GM21367 (cell line): Measurements from ENCODE around the gene ANKFN1.
"Not testable (repeated sequence)": the region's sequence is repeated elsewhere in the genome, so short reads cannot be mapped to it uniquely, and the experiment has no call there.

ENCODE experiments used
- ATAC-seq: cut with Tn5 transposase; IDR thresholded peaks from one replicate; pipeline ENCODE4 v1.9.1; 2021; ENCODE audit not compliant: unreplicated experiment

The ANKFN1 gene

DNA sequence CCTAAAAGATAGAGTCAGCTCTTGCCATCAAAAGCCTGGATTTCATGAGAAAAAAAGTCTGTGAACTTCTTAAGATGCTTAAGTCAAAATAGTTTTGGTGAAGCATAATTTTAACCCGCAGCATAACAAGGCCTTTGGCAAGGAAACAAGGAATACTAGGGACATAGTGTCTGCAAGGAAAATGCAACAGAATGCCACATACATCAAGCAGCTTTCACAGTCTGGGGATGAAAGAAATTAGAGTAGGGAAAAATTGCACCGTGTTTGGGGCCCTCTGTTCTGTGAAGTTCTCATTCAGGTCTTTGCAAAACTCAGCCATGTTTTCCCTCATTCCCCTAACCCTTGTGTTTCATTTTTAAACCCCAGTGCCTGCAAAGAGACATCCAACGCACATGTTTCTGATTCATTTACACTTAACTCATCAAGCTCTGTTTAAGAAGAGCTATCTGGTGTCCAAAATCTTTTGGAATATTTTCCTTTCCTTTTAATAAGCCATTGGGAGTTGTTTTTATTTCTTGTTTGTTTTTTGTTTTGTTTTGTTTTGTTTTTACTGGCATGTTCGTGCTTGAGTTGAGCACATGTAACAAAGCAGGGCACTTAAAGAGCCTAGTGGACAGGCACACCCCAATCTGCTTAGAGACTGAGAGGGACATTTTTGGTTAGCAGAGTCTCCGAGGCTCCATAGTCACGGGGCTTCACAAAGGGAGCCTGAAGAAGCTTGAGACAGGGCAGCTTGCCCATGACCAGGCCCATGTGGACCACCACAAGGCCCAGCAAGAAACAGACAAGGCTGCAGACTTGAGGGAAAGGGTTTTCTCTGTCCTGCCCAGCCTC is 116.5 kb downstream of the ANKFN1 start:
- ATAC-seq: no peak

DNA sequence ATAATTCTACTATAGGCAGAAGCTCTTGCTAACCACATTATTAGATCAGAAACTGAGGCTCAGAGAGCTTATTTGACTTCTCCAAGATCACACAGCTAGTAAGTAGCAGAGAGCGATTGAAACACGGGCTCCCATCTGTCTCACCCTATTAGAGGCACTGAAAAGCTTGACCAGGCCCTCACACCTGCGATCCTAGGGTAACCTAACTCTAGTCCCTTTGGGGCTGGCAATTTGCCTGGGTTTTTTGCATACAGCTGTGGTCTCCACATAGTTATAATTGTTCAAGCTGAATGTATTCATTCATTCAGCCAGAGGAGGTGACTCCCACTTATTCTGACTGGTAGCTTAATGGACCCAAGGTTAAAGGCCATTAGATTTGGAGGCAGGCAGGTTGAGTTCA is 121.2 kb downstream of the ANKFN1 start:
- ATAC-seq: no peak

DNA sequence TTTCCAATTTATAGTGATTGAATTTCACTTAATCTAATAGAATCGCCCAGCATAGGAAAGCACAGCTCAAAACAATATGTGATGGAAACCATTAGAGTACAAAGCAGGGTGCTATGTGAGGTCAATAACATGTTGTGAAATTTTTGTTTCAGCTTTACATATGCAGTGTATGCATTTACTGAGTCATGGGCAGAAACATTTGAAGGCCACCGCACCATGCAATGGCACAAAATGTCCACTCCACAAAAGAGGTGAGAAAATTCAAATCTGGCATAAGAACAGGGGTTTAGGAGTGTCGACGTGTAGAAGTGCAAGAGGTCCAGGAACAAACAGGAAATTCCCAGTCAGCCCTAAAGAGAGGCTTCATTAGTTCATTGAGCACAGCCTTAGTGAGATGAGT is 131.2 kb downstream of the ANKFN1 start:
- no peak for ATAC-seq

DNA sequence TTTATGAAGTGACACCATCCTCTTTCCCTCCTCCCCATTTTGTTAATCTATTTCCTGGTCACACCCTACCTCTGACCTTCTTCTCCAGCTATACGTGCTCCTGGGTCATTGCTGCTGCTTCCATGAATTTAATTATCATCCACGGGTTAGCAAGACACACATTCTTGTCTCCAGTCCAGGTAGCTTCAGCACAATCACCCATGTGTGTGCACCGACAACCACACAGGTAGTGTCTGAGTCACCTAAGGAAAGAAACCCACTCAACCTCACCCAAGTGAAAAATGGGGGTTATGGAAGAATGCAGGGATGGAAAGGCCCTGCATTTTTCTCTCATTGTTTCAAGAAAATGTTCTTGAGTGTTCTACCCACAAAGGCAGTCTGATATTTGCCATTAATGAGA is 135.5 kb downstream of the ANKFN1 start:
- not testable (repeated sequence) for ATAC-seq

DNA sequence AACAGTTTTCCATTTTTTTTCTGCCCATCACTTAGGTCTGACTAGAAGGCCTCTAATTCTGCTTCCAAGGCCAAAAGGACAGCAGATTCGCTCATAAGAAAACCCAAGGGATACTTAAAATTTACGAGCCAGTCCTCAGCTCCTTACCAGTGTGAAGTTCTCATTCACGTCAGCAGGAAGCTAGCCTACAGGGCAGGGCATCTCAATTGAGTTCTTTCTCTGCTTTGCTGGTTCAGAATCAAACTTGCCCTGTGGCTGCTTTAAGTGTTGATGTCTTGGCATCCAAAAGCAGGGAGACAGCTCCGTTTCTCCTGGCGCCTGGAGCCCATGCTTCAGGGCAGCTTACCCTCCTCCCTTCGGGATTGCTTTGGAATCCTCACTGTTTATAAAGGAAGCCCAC is 136.0 kb downstream of the ANKFN1 start:
- ATAC-seq: no peak

DNA sequence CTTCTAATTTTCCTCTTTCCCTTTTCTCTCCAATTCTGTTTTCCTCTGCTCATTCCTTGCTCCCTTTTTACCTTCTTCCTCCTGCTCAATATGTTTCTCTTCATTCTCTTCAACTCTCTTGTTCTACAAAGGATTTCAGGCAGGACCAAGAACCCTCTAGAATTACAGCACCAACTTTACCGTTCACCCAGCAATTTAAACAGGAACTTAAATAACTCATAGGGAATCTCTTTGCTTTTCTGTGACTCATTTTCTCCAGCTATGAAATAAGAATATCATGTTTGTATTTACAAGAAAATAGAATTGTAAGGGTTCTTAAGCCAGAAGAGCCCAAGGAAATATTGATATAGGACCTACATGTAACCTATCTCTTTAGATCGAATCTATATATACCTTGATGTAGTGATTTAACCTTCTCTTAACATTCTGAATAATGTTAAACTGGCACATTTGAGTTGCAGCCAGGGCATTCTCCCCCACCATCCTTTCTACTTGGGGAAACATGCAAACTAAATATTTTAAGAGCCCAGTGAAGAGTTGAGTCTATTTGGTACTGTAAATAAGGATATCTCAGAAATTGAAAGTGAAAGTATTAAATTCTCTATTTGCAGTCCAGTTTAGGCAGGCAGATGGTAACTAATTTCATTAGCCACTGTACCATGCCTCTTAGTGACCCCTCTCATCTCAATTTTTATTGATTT is 137.0 kb downstream of the ANKFN1 start:
- no peak for ATAC-seq

DNA sequence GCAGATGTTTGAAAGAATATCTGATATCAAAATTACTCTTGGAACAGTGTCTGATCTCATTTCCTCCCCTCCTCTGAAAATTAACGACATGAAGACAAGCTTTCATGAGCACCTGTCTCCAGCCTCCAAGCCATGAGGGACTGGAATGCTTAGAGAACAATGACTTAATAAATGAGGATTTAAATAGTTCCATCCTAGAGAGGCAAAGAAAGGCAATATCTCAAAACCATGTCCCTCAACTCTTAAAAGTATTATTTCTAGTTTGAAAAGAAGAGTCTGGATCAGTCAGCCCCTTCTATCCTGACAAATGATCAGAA is 137.5 kb downstream of the ANKFN1 start:
- no peak for ATAC-seq

DNA sequence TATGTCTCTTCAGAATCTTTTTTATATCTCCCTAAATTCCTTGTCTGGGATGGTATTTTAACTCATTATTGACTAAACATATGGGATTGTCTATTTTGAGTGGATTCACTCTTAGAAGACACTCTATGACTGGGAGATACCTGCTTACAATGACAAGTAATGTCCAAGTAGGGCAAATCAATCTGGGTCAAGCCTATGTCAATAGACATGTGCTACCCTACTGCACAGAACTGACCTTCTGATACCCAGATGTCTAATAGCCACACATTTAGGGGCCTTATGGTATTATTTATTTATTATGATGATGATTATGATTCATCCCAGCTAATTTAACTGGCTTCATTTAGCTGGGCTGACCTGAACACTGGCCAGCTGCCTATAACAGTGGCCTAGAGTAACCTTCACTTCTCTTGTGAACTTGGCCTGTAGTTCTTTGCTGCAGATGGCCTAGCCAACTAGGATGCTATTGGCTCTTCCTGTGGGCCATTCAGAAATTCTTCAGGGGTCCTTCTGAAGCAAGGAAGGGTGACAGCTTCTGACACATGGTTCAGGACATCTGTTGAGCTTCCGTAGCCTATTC is 138.0 kb downstream of the ANKFN1 start:
- ATAC-seq: no peak

DNA sequence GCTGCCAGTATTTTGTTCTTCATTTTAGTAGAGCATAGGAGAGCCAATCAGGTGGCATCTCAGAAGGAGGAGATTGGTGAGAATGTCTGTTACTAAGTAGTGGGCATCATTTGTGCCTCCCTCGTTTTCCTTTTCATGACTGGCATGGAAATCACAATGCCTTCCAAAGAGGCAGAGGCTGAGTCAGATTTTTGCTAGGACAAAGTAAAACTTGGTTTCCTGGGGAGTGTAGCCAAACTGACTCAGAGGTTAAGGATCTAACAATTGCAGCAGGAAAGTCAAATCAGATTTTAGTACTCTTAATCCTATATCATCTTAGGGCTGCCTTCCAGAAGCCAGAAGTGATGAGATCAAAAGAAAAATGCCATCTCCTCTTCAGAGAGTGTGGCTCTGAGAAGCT is 138.7 kb downstream of the ANKFN1 start:
- no peak for ATAC-seq

DNA sequence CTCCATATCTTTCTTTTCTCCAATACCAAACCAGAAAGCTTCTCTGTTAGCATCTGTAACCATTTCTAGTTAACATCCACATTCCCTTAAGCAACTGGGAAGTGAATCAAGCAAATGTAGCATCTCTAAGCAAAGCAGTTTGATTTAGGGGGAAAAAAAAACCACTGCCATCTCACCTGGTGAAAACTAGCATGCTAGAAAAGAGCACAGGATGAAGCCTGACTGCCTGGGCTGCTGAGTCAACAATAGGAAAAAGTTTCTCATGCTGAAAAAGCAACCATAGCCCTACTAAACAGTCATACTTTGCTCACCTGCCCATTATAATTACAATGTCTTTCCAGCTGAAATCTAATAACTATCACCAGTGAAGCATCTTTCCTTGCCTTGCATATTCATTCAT is 139.3 kb downstream of the ANKFN1 start:
- no peak for ATAC-seq

DNA sequence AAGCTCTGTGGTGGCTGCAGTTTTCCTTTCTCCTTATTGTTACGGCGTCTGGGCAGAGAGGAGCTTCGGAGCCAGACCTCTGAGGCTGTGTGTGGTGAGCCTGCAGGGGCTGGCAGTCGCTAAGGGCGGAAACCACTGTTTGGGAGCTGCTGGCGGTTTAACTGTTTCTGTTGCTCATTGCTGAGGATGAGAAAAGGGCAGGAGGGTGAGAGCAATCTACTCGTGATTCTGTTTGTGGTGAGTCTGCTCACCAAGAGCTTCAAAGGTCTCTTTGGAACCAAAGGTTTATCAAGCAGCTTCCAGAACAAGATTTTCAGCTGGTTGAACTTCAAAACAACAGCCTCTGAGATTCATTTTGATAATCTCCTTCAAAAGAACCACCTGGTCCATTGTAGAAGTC is 143.9 kb downstream of the ANKFN1 start:
- no peak for ATAC-seq

DNA sequence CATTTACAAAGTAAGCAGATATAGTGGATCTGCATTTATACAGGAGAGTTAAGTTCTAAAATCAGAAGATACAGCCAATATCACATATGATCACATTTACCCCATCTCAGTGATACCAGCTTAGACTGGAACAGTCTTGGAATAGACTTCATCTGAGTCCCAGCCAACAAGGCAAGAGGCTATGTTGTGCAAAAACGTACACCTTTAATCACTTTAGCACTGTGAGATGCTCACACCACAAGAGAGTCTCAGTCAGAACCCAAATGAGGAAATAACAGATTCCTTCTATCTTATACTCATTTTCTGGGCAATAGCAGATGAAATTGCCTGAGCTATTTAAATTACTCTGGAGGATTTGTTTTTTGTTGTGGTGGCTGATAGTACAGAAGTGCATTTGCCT is 145.6 kb downstream of the ANKFN1 start:
- no peak for ATAC-seq

DNA sequence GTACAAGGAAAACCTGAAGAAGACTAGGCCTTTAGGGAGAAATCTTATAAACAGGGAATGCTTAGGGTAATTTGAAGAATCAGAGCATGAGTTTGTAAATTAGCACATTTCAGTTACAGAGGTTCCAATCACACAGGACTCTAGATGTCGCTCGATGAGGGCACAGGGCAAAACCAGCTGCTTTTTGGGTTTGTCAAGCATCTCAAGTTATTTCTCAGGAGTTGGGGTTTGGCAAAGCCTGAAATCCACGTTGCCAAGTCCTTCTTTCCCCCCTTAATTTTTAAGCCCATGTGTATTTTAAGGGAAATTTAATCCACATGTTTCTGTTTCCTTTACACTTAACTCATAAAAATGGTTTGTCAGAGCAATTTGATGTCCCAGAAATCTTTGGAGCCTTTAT is 146.9 kb downstream of the ANKFN1 start:
- ATAC-seq: no peak

DNA sequence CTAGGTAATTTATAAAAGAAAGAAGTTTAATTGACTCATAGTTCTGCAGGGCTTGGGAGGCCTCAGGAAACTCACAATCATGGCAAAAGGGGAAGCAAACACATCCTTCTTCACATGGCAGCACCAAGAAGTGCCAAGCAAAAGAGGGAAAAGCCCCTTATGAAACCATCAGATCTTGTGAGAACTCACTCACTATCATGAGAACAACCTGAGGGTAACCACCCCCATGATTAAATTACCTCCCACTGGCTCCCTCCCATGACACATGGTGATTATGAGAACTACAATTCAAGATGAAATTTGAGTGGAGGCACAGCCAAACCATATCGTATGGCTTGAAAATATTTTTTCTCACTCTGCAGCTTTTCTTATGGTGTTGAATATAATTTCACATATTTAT is 151.7 kb downstream of the ANKFN1 start:
- ATAC-seq: no peak

DNA sequence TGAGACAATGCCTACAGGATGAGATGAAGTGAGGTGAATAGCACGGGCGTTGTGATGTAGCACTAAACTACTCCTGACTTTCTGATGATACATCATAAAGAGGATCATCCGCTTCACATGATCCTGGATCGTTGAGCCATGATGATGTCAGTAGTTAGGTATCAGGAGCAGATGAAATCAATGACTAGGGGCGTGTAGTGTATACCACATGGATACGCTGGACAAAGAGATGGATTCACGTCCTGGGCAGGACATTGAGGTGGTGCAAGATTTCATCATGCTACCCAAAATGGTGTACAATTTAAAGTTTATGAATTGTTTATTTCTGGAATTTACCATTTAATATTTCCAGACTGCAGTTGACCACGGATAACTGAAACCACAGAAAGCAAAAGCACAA is 156.6 kb downstream of the ANKFN1 start:
- ATAC-seq: no peak

DNA sequence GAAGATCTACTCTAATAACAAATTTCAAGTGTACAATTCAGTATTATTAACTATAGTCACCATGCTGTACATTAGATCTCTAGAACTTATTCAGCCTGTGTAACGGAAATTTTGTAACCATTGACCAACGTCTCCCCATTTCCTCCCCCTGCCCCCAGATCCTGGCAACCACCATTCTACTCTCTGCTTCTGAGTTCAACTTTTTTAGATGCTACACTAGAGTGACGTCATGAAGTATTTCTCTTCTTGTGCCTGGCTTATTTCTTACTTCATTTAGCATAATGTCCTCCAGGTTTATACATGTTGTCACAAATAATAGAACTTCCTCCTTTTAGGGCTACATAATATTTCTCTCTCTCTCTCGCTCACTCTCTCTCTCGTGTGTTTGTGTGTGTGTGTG is 157.5 kb downstream of the ANKFN1 start:
- no peak for ATAC-seq

DNA sequence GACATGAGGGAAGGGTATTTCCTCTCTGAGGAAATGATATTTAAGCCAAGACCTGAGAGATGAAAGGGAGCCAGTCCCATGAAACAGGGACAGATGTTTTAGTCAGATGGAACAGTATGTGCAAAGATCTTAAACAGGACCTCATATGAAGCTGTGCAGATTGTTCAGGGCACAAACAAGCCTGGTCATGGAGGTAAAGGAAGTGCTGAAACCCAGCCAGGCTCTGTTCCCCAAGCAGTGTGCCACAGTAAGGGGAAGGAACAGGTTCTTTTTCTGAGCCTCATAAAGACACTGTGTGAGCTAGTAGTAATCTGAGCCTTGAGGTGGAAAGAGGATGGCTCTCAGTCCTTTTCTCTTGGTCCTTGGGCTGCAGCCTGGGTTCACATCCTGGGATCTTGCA is 159.9 kb downstream of the ANKFN1 start:
- no peak for ATAC-seq

DNA sequence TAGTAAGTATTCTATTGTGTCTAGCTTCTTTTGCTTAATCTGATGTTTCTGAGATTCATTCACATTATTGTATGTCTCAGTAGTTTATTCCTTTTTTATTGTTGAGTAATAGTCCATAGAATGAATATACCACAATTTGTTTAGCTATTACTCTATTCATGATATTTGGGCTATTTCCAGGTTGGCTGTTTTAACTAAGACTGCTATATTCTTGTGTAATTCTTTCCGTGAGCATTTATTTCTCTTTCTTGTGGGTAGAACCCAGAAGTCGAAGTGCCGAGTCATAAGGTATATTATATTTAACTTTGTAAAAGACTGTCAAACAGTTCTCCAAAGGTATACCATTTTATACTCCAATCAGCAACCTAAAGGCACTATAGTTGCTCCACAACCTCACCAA is 160.8 kb downstream of the ANKFN1 start:
- ATAC-seq: no peak

DNA sequence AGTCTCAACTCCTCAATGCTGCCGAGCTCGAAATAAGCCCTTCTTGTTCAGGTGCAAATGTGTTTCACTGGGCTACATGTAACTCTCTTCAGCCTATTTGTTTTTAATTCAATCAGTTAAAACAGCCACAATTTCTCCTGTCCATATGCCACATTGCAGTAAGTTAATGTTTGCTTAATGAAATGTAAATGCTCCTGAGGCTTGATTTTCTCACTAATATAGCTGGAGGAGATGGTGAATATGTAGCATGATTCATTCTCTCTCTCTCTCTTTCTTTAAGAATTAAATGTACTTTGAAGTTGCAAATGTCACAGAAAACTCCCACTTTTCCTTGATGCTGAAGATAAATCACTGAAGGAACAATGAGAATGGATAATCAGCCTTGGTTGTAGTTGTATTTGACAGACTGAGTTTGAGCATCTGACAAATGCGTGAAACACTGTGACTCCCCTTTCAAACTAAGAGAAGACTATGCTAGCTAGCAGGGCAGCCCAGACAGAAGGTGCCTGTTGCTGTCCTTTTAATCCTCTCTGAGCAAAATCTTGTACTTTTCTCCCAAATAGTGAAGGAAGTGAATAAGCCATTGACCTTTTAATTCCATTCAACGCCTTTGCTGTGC is 161.8 kb downstream of the ANKFN1 start:
- ATAC-seq: no peak

DNA sequence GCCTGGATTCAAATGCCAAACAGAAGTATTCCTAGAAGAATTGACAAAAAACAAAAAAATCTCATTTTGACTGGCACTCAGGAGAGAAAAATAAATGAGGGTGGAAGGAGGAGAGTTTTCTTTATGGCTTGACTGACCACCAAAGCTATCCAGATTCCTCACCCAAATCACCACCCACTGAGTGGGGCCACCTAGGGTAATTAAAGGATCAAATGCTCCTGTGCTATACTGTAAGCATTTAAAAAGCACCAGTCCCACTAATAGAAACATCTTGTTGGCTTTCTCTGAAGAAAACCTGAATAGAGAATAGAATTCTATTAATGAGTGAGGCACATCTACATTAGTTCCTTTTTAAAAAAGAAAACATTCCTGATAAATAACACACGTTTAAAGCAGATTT is 163.3 kb downstream of the ANKFN1 start:
- no peak for ATAC-seq

DNA sequence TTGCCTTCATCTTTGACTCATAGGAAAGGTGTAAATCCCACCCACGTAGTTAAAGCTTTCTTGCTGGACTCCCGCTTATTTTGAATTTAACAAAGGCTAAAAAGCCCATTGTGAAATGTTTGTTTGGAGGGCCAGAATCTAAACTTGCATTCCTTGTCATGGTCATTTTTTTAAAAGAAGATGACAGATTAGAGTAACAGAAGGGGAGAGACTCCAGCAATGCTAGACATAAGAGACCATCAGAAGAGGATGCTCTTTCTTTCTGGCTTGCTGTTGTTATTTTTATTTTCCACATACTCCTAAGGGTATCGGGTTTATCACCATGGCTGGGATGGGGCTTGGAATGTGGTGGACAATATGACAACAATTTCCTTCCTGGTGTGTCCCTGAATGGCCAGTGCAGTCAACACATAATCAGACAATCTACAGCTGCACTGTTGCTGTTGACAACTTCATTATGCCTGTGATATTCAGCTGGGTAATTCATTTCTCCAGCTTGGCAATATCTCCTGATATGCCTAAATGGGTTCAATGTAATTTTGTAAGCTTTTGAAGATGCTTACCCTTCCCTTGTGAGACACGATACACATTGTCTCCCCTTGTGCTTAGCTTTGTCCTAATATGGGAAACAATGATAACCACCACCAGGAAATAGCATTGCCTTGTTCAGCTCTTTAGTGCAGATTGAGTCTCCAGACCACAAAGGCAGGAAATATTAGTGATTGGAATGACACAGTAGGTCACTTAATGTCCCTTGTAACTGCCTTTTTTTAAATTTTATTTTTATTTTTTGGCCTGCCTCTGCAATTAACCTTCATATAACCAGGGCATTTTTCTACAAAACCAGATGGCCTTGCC is 164.3 kb downstream of the ANKFN1 start:
- no peak for ATAC-seq
